Stromal cell of bone marrow (primary cell): ENCODE data around the gene GORAB.

Experiments used
- DNase-seq: peaks from one replicate; pipeline ENCODE4 v3.0.0-alpha.2; 2012; ENCODE audit warnings: low read depth

Gene GORAB

GRCh38 chr1:170592591-170593111 is 60.7 kb downstream of the GORAB start:
- no peak for DNase-seq

GRCh38 chr1:170593173-170594011 is 61.4 kb downstream of the GORAB start:
- DNase-seq = no peak

GRCh38 chr1:170594066-170594626 is 62.2 kb downstream of the GORAB start:
- DNase-seq = no peak

GRCh38 chr1:170596701-170597100 is 64.7 kb downstream of the GORAB start:
- no peak for DNase-seq

- DNase-seq = no peak
These were observed 66.7 kb downstream of the GORAB start for GRCh38 chr1:170598618-170599017.

- DNase-seq = no peak
These were observed 67.1 kb downstream of the GORAB start for GRCh38 chr1:170599033-170599432.

GRCh38 chr1:170601866-170602265 is 69.9 kb downstream of the GORAB start:
- no peak for DNase-seq
